DMS153 treated with DMSO at 0.1 percent for 48 hours (cell line): ENCODE data around the gene UBE2D3.
"Not testable (repeated sequence)": the region's sequence is repeated elsewhere in the genome, so short reads cannot be mapped to it uniquely, and the experiment has no call there.

Experiments
- DNase-seq: peaks from one replicate; lab custom pipeline; 2025; ENCODE audit not compliant: unreplicated experiment; lab: John Stamatoyannopoulos, UW

Gene UBE2D3

DNA sequence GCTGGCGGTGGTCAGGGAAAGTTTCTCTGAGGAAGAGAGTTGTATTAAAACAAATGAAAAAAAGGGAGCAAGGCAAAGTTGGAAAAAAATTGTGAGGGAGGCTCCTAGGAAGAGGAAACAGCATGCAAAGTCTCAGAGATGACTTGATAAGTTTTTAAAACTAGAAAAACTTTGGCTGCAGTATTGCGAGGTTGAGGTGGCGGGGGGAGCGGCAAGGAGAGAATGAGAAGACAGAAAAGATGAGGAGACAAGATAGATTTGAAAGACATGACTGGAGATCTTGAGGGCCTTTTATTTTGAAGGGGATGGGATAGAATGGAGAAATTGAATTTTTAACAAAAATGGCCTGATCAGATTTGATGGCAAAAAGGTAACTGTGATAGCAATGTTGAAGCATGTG is 4.8 kb upstream of the UBE2D3 start:
- no peak for DNase-seq

DNA sequence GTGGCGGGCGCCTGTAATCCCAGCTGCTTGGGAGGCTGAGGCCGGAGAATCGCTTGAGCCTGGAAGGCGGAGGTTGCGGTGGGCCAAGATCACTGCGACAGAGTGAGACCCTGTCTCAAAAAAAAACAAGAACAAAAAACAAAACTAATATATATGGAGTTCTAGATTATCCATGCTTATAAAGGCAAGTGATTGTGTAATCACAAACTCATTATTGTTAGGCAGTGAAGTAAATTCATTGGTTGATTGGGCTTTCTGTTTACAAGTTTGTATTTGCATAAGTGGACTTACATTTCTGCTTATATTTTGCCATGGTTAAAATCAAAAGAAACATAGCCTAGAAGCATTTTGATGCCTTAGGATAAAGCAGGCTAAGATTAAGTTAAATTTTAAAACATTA is 2.5 kb upstream of the UBE2D3 start:
- no peak for DNase-seq

DNA sequence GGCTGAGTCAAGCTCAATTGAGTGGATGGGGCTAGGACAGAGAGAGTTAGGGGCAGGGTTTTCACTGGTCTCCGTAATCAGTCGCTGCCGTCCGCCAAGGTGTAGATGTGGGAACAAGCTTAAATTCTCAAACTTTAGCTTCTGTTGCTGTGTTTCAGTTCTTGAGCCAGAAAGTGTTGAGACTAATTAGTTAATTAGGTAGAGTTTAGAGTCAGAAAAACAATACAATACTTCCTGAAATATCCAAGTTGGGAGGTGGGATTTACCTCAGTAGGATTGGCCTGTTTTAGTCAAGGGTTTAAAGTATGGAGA is 1.1 kb upstream of the UBE2D3 start:
- no peak for DNase-seq

DNA sequence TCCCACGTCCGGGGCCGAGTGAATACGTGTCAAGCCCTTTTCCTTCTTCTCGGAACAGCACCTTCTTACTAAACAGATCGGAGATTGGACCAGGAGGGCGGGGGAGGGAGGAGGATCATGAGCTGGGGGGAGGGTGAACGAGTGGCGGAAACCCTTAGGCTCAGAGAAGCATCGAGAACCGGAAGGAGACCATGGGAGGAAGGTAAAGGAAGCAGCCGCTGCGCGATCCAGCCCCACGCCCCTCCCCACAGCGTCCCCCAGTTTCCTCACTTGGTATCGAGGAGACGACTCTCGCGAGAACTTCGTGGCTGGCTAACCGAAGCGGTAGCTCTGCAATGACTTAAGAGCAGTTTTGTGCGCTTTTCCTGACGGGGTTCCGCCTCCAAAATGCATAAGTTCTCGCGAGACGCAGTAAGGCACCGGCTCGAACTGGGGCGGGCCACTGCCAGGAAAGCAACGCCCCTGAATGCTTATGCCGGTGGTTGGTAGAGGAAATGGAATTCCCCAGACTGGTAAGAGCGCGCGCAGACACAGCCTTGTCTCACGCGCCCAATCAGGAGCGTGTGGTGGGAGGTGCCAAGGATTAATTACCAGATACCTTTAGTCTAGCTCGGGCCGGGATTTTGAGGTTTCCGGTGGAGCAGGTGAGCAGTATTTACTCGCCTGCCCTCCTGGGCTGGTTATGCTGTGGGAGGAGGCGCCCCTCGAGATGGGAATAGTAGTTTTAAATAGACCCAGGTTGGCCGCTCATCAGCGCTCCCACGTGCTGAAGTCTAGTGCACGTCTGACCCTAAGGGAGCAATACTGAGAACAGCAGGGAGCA is 534 bp upstream of the UBE2D3 start:
- DNase-seq: peak; percentile 98

DNA sequence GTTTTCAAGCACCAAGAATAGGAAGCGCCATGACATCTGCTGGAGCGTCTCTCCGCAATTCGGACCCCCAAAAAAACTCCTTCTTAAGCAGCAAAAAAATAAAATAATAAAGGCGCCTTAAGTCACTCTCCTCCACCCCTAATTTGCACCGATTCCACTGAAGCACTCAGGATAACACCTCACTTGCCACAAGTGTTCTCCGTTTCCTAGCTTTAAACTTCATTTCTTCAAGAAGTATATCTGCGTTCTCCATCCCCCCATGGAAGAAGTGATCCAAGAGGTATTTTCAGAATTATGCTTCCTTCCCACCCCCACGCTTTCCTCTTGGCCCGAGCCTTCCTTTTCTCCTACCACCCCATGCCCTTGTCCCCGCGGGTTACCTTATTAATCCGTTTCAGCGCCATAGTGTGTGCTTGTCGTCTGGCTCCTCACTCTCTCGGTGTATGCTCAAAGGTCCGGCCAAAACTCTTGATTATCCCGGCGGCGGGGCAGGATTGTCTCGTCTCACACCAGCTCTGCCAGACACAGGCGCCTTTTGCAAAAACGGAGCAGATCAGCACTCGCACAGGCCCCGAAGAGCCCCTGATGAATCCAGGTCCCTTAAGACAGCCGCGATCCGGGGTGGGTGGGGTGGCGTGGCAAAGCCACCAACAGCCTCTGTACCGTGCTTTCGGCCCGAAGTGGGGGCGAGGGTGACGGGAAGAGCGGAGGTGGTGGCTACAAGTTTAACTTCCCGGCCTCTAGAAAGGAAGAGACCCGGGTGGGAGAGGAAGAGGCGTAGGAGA is 1.1 kb downstream of the UBE2D3 start:
- no peak for DNase-seq

DNA sequence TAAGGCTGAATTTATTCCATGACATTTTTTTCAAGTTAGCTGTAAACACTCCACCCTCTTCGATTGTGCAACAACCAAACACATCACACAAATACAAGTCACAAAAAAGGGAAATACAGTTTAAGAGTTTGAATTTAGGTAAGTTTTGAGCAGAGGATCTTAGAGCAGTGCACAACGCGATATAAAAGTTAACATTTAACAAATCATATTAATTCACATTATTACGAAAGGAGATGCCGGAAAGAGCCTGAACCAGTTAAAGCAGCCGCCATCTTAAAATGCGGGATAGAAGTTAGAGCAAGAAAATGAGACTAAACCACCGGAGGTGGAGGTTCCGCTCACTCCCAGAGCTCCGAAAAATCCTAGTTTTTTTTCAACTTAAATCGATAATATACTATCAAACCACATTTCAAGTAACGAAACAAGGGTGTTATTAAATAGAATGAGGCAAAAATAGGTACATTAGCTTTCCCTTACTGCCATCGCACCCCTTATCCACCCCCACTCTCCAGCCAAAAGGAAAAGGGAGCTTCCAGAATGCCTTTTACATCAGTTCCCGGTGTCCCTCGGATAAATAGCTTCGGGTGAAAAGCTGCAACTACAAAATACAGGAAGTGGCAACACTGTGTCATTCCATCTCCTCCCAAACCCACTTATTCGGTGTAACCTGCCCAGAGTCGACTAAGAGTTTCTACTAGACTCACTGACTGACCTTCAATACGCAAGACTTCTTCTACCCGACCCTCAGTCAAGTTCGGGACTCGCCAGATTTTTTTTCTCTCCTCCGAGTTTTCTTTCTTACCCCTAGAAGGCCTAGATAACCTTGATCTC is 1.9 kb downstream of the UBE2D3 start:
- DNase-seq: peak; percentile 26

DNA sequence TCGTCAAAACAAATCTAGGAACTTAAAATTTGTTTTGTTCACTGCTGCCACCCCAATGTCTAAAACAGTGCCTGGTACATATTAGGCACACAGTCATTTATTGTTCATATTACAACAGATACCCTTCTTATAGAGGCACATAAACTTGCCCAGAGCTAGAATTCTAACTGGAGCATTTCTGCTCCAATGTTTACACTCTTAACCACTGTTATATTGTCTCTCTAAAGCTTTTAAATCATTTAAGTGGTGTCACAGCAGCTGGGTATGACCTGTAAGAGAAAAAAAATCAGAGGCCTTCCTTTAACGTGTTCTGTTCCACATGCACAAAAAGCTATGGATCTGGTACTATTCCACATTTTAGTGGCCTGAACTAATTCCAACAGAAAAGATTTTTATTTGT is 3.0 kb downstream of the UBE2D3 start:
- no peak for DNase-seq

DNA sequence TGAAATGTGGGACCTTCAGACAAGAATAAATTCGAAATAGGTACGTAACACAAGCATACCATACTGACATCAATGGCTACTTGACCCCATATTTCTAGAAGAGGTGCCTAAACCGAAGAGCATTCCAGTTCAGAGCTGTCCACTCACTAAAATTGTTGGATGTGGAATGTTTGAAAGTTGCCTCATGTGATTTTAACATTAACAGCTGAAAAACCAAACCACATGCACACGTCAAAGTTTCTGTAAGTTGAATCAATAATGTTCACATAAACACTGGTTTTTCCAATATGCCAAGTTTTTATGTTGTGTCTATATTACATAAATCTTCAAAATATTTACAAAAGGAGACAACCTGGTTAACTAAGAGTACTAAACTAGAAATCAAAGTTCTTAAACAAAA is 3.5 kb downstream of the UBE2D3 start:
- DNase-seq: no peak

DNA sequence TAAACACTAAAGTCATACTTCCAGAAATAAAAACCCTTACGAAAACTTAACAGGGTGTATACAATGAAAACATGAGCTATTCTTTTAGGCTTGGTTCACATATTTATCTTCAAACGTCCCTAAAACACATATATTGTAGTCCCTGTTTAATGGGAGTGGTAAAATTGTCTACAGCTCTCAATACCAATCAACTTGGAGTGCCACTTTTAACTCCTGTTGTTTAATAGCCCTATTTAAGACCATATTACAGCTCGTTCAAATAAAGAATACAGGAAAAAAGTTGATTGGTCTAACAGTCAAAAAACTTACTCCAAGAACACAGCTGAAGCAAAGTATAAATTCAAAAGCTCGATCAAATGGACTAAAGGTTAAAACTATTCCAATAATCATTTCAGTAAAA is 3.9 kb downstream of the UBE2D3 start:
- no peak for DNase-seq

DNA sequence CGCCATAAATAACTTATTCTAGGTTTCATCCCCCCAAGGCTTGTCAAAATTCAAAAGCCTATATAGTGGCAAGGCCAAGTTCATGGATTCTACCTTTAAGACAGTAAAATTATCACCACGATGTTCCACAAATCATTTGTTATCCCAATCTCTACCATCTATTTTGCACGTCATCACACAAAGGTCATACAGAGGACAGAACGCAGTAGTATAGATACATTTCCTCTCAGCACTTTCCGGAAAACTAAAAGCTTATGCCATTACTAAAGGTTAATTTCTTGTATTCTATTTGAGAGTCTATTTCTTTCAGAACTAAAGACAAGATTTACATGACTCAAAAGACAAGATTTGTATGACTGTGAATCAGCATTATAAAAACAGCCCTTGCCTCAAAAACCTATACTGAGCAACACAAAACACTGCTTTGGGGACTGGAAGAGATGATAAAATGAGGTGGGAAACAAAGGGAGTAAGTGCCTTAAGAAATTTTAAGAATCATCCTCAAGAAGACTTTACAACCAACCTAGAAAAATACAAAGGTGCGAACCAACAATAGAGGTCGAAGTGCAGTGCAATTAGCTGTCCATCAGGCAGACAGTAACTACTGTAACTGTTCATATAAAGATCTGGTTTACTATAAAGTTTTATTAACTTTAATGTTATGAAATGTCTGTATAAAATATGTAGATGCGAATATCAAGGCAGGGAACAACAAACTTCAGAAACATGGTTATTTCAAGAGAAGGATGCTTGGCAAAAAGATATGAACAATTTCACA is 7.6 kb downstream of the UBE2D3 start:
- no peak for DNase-seq

DNA sequence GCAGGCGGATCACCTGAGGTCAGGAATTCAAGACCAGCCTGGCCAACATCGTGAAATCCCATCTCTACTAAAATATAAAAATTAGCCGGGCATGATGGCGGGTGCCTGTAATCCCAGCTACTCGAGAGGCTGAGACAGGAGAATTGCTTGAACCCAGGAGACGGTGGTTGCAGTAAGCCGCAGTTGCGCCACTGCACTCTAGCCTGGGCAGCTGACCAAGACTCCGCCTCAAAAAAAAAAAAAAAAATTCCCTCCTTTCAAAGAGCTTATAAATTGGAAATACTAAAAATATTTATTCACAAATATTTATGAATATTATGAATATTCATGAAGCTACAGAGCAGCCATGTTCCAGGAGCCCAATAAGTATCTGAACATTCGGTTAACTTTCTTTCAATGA is 8.3 kb downstream of the UBE2D3 start:
- not testable (repeated sequence) for DNase-seq

DNA sequence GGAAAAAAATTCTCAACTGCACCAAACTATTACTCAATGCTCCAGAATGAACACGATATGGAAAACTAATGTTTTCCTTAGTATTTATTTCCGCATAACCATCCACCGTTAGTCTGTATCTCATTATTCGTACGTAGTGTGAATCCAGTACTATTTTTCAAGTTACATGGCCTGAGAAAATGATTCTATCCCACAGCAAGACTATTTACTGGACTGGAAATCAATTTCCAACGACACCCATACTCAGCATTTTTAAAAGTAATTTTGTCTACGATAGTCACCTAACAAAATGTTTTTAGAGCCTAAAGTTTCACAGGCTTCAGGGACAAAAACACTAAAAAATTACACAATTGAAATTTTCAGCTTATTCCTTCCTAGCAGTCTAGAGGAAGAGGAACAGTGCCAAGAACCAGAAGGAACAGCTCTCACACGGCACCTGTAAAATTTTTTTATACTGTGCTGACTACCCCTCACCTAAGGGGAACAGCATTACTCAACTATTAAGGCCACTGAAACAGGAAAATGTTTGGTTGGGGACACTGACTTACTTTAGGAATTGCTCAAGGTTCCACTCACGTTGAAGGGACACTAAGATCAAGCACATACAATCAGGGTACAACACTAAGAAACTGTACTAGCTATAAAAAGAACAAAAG is 9.6 kb downstream of the UBE2D3 start:
- no peak for DNase-seq

DNA sequence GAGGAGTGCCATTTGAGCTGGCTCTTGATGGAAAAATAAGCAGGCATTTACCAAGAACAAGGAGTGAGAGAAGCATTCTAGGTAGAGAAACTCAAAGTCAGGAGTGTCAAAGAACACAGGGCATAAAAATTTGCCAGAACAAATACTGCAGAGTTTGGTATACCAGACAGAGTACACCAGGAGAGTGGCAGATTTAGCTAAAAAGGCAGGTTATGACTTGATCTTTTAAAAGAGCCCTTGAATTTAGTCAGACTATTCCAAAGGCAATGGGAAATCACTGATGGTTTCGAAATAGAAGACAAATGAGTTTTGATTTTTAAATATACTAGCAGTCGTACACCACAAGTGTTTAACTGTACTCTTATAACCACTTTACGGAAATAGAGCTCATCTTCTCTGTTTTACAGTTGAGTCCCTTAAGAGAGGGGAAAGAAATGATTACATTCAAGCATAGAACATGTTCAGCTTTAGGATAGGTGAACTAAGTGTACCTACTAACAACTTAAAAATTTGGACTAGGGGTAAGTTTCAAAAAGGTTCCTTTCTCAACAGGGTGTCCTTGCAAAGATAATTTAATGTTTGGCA is 10.2 kb downstream of the UBE2D3 start:
- no peak for DNase-seq

DNA sequence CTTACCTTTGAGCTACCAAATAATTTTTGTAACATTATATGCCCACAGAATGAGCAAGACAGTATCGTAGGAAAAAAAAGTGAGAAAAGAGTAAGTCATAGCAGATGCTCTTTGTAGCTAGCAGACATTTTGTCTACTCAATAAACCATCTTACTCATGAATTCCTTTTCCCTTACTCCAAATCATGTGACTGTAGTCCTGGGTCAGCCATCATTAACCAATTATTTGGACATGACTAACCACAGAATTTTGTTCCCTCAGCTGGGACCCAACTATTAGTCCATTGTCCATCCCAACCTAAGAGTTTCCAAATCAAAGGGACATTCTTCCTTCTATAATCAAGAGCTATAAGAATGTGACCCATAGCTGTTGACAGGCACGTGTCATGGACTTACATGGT is 11.4 kb downstream of the UBE2D3 start:
- no peak for DNase-seq

DNA sequence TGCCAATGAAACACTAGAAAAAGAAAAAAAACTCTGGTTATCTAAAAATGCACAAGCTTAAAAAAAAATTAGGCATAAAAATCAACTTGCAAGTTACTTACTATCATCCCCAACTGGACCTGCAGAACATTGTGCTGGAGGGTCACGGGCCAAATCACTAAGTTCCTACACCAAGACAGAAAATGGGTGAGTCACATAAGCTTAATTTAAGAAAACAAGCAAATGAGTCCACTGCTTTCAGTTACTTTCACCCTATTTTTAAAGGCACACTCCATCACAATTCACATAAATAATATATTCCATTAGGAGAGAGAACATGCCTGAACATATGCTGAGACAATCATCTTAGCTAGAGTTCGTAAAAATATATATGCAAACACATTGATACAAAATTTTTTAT is 17.7 kb downstream of the UBE2D3 start:
- no peak for DNase-seq

DNA sequence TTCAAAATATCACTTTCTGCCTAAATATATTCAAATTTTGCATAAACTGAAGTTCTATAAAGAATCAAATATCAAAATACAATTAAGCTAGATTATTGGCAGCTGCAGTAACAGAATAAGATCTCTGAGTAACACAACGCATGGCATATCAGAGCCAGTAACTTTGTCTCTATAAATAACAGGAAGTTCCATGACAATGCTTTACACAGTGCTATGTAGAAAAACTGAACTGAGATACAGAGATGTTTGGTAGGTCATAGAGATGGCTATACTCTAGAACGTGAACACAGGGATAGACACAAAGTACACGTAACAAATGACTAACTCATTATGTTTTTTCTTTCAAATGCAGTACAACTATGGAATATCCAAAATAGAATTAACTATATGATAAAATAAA is 18.2 kb downstream of the UBE2D3 start:
- DNase-seq: no peak

DNA sequence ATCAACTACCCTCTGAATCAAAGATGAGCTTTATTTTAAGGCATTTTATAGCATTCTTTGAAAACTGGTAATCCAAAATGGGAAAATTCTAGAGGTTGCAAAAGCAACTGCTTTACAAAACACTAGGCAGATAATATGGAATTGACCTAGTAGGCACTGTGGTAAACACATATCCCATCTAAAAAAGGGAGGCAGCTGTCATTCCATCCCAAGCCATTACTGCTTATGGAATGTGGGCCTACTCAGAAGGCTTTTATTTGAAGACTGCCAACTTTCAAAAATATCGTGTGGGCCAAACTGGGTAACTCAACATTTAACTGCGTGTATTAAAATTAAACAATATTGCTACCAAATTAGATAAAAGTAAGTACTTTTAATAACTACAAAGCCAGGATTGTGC is 19.3 kb downstream of the UBE2D3 start:
- DNase-seq: no peak

DNA sequence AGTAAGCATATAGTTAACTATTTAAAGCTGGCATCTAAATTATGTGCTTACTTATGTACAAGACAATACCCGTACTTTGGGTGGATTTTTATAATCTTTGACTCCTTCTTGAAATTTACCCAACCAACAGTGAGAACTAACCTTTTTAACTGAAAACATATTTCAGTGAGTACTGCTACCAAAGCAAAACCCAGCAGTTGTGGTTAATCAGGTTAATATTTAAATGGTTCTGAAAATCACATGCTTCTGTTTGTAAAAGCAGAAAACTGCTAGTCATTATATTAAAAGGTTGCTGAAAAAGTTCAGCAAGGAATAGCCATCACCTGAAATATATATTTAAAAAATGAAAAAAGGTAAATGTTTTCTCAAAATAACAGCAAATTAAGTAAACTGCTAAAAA is 20.0 kb downstream of the UBE2D3 start:
- no peak for DNase-seq

DNA sequence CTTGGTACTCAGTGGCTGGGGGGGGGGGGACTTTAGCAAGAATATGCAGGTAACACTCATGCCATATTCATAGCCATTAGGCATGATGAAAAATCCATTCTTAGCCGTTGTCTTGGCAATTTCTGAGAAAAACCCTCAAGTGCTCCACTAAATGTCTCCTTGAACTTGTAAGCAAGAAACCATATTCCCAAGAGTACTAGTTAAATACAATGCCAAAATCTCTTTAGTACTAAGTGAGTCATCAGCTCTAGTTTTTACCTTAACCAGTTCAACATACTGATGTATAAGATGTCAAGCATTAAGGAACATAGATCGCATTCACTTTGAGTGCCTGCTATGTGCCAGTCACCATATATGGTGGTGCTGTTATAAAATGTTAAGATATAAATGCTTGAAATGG is 27.5 kb downstream of the UBE2D3 start:
- DNase-seq: no peak

DNA sequence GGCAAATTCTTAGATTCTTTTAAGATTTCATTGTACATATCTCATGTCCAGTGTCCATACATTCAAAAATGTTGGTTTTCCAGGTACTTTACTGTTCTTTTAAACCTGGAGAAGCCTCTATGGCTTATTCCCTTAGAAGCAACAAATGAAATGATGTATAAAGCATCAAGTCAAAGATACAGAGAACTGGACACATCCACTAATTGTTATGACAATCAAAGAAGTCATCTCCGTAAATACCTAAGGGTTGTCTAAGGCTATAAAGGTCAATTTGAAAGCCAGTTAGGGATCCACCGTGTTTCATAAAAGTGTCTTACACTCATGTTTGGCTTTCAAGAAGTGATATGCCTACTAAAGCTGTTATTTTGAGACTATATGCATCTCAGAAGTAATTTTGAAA is 32.4 kb downstream of the UBE2D3 start:
- no peak for DNase-seq
